GM12891 (cell line): Measurements from ENCODE around the gene AGRP.

Experiments
- PAX5 ChIP-seq: IDR thresholded peaks from 2 replicates; pipeline ENCODE4 v1.6.1; 2011; ENCODE audit warnings: low read length, moderate library complexity, mild to moderate bottlenecking; ENCODE audit not compliant: insufficient read depth, severe bottlenecking
- POLR2A ChIP-seq: IDR thresholded peaks from 2 replicates; pipeline ENCODE4 v1.6.1; 2011; ENCODE audit warnings: low read depth, low read length, control low read depth
- POLR2AphosphoS5 ChIP-seq: IDR thresholded peaks from 2 replicates; pipeline ENCODE4 v1.6.1; 2011; ENCODE audit warnings: low read depth, low read length, control low read depth
- POU2F2 ChIP-seq: IDR thresholded peaks from 2 replicates; pipeline ENCODE4 v1.6.1; 2011; ENCODE audit warnings: low read depth, mild to moderate bottlenecking, control low read depth, low read length, moderate library complexity
- SPI1 ChIP-seq: IDR thresholded peaks from 2 replicates; pipeline ENCODE4 v1.6.1; 2011; ENCODE audit warnings: low read depth, low read length, control low read depth
- TAF1 ChIP-seq: IDR thresholded peaks from 2 replicates; pipeline ENCODE4 v1.6.1; 2011; ENCODE audit warnings: low read depth, low read length, control low read depth

GRCh38 chr16:67457611-67458010, 25.7 kb downstream of the AGRP start:
- TF ChIP-seq POU2F2 (no peak), POLR2A (no peak), POLR2AphosphoS5 (no peak), TAF1 (no peak), SPI1 (no peak), PAX5 (no peak)
